NCI-H526 treated with DMSO at 0.1 percent for 48 hours (cell line): Measurements from ENCODE around the gene CARMIL1.
"Not testable (repeated sequence)": the region's sequence is repeated elsewhere in the genome, so short reads cannot be mapped to it uniquely, and the experiment has no call there.

Experiments used
- DNase-seq: peaks from one replicate; lab custom pipeline; 2025; lab: John Stamatoyannopoulos, UW

The CARMIL1 gene

DNA sequence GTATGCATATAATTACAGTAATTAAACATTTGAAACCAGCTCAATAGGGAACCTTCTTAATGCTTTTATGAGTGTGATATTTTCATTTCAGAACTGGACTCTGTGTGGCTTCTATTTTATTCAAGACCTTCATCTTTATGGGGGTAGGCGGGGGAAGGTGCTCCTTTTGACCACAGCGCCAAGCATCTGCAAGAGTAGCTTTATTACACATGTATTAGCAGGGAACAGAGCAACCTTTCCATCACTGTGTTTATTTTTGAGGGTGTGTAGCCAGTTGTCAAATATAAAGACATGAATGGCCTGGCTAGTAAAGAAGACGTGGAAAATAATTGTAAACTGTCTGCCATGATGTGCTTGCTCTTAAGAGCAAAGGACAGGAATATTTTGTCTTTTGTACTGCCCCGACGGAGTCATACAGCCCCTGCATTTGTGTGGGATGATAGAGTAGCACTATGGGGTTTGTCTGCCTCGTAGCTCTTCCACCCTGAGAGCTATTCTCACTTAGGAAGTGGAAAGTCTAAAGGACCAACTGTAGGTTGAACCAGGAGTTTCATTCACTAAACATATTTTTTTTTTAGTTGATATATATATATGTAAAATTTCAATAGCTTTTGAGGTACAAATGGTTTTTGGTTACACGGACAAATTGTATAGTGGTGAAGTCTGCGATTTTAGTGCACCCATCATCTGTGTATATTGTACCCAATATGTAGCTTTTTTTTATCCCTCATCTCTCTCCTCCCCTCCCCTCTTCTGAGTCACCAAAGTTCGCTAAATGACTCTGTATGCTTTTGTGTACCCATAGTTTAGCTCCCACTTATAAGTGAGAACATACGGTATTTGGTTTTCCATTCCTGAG lies 91.2 kb downstream of the CARMIL1 start:
- no peak for DNase-seq

DNA sequence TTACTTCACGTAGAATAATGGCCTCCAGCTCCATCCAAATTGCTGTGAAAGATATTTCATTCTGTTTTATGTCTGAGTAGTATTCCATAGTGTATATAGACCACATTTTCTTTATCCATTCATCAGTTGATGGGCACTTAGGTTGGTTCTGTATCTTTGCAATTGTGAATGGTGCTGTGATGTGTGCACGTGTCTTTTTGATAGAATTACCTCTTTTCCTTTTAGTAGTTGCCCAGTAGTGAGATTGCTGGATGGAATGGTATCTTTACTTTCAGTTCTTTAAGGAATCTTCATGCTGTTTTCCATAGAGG lies 91.8 kb downstream of the CARMIL1 start:
- no peak for DNase-seq

- DNase-seq, result no peak
These were observed 96.0 kb downstream of the CARMIL1 start for GRCh38 chr6:25375125-25375524.

DNA sequence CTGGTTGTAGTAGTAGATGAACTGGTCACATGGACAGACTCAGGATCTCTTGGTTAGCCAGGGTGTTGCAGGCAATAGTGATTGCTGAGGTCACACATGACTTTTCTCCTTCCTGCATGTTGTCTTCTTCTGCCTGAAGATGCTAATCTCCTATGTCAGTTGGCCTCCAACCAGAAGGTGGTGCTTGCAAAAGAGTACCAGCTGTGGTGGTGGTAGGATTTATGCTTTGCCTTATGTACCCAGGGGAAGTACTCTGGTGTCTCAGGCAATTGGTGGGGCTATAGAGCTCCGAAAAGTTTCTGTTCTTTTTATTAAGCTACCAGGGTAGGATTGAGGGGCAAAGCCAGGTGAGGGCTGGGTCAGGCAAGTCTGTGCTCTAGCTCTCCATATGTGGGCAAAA lies 98.5 kb downstream of the CARMIL1 start:
- no peak for DNase-seq

DNA sequence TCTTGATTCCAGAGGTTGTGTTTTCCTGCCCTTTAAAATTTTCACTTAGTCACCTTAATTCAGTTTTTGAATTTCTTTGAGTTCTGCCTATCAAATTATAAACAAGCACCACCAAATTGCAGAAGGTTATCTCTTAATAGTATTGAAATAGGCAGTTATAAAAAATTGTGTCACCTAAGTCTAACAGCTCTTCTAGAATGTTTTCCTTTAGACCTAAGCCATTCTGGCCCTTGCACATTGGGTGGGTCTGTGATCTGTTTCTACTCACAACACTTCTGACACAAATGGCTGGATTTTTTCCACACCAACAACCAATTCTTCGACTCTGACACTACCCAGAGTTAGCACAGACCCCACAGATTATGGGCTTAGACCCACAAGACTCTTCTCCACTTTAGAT lies 101.9 kb downstream of the CARMIL1 start:
- no peak for DNase-seq

DNA sequence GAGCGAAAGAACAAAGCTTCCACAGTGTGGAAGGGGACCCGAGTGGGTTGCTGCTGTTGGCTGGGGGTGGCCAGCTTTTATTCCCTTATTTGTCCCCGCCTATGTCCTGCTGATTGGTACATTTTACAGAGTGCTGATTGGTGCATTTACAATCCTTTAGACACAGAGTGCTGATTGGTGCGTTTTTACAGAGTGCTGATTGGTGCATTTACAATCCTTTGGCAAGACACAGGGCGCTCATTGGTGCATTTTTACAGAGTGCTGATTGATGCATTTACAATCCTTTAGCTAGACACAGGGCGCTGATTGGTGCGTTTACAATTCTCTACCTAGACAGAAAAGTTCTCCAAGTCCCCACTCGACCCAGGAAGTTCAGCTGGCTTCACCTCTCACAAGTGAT lies 103.3 kb downstream of the CARMIL1 start:
- DNase-seq, result not testable (repeated sequence)

- DNase-seq, result no peak
These were observed 105.1 kb downstream of the CARMIL1 start for GRCh38 chr6:25384234-25384633.

- DNase-seq, result no peak
These were observed 105.8 kb downstream of the CARMIL1 start for GRCh38 chr6:25384967-25385366.

DNA sequence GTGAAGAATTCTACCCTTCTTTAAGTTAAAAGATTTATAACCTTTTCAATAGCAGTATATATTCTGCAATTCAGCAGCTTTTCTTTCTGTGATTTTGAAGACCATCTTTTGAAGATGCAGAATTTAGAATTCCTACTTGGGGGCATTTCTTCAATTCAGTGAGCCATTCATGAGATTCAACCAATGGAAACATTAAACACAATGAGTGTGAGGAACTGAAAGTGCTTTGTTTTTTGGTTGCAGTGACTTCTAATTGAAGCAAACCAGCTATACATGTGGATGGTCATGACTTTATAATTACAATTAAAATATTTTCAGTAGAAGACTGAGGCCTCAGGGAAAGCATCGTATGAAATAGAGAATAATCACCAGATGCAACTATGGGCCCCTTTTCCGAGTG lies 108.3 kb downstream of the CARMIL1 start:
- no peak for DNase-seq

DNA sequence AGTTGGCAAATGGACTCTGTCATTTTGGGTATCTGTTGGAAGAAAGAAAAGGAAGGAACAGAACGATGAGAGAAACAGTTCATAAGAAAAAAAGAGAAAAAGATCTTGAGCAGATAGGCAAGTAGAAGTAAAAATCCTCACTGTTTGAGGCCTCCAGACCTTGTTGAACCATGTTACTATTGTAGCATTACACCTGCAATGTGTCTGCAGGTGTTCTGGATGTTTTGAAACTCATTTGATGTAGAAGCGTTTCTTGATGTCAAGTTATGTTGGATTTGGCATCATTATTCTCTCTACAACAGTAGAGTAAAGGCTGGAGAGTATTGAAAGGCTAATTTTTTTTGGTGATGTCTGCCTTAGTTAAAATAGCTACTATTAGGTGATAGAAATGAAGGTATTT lies 108.7 kb downstream of the CARMIL1 start:
- no peak for DNase-seq

GRCh38 chr6:25388776-25389175 lies 109.6 kb downstream of the CARMIL1 start:
- DNase-seq, result no peak

DNA sequence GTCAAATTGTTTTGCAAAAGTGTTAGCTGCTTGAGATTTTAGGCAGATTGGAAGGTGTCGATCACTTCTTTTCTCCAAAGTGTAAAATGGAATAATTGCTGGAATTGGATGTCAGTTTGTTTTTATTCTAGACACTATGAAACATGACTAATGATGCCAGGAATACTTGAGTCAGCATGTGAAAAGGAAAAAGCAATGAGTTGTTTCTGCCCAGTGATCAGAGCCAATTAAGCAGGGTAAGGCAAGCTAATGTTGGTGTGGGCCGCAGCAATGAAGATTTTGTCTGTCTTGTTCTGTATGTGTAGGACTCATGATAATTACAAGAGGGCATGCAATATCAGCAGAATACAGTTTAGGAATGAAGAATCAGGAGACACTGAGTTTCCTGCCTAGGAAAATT lies 110.3 kb downstream of the CARMIL1 start:
- no peak for DNase-seq

DNA sequence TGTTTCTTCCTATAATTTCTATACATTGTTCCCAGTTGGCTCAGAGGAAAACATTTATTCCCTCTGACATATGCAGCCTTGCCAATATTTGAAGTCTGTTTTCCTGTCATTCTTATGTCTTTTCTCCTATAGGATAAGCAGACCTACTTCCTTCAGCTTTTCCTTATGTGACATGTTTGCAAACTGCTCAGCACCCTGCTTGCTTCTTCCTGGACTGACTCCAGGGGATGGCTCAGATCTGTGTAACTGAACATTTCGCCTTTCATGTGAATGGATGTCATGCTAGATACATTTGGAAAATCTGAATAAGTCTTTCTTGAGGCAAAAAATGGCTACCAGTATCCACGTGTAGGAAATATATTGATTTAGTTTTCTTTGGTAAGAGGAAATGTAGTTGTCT lies 113.2 kb downstream of the CARMIL1 start:
- DNase-seq, result no peak

DNA sequence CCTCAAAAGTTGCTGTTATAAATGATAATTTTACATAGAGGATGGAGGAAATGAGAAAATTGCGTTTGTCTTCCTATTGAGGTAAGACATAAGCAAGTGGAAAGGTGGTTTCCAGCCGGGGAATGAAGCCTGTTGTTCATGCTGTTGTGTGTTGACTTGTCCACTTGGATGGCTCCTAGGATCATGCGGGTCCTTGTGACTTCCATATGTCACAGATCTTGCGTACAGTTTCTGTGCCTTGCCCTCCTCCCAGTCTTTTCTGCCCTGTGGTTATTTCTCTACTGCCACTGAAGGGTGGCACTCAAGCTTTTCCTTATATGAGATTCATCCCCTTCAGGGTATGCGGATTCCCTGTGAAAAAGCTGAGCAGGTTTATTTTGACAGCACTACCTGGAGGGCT lies 116.6 kb downstream of the CARMIL1 start:
- DNase-seq, result no peak

- no peak for DNase-seq
These were observed 118.2 kb downstream of the CARMIL1 start for GRCh38 chr6:25397406-25397805.

- DNase-seq, result no peak
These were observed 120.7 kb downstream of the CARMIL1 start for GRCh38 chr6:25399885-25400284.

GRCh38 chr6:25401711-25402110 lies 122.5 kb downstream of the CARMIL1 start:
- DNase-seq, result no peak

DNA sequence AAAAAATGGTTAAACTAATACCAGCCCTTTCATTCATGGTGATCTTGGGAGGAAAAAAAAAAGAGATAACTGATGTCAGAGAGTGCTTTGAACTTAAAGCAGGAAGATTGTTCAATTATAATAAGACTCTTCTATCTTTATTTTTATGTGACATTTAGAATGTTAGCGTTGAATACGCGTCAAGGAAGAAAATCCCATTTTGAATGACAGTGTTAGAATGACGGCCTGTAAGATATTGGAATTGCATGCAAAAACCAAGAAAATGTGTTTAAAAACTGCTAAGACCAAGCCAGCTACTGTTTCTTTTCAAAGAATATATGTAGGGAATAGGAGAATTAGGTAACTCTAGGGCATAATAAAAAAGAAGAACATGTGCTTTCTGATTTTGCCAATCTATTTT lies 123.0 kb downstream of the CARMIL1 start:
- DNase-seq, result no peak

GRCh38 chr6:25403150-25403549 lies 124.0 kb downstream of the CARMIL1 start:
- DNase-seq, result no peak

DNA sequence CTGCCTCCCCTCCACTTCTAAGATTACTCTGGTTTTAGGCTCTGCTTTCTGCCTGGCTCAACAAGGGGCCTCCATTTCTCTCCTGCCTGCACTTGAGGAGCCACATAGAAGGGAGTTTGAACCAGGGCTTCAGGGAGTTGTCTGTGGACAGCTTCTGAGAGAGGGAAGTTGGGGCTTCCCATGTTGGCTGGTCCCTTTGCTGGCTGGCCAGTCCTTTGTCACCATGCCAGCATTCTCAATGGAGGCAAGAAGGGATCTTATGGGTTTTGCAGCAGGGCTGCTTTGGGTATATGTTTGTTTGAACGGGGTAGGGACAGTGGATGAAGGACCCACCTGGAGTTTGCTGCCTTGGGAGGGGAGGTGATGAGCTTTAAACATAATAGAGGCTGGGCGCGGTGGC lies 124.9 kb downstream of the CARMIL1 start:
- no peak for DNase-seq

DNA sequence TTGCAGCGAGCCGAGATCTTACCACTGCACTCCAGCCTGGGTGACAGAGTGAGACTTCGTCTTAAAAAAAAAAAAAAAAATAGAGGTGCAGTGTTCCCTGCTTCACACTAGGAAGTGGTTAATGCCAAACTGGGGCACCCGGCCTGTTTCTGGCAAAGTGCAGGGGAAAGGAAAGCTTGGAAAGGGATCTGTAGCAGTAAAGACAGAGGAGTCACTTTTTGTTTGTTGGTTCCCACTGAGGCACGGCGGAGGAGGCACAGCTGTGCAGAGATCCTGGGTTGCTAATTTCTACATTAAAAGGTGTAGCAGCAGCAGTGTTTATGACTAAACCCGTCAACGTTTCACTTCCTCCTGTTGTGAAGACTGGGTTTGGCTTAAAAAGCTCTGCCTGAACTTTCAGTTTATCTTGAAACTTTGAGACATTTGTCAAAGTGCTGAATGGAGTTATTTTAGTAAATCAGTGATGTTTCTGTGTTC lies 125.6 kb downstream of the CARMIL1 start:
- no peak for DNase-seq

DNA sequence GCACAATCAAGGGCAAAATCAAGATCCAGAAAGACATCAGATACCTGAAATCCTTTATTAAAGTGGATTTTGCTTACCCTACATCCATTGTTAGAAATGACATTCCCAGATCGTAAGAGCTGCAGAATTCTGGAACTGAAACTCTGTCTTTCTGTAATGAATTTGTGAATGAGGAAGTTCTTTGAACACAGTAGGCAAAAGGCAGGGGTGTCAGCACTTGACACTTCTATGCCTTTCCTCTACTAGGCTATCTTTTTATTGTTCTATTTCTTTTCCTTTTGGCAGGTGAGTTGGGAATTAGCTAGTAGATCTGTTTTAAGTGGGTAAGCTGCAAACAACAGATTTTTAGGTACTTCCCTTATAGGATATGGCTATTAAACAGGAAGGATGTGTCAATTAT lies 126.3 kb downstream of the CARMIL1 start:
- DNase-seq, result no peak

GRCh38 chr6:25407431-25407830 lies 128.3 kb downstream of the CARMIL1 start:
- no peak for DNase-seq

DNA sequence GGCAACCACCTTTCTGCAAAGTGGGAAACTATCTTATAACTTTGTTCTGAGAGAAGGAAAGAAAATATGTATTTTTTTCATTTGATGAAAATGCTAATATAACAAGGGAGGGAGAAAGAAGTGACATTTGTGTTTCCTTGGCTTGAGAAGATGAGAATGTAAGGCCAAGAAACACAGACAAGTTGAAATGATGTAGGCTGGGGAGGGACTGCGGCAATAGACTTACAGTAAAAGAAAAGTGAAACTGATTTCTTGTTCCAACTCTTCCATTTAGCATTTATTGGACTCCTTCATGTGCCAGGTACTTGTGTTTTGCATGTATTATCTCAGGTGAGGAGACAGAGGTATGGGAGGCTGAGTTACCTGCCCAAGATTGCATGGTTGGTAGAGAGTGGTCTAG lies 130.9 kb downstream of the CARMIL1 start:
- no peak for DNase-seq
